ENCODE data around the gene TNPO1.
"Not testable (repeated sequence)": the region's sequence is repeated elsewhere in the genome, so short reads cannot be mapped to it uniquely, and the experiment has no call there.

The TNPO1 gene

DNA sequence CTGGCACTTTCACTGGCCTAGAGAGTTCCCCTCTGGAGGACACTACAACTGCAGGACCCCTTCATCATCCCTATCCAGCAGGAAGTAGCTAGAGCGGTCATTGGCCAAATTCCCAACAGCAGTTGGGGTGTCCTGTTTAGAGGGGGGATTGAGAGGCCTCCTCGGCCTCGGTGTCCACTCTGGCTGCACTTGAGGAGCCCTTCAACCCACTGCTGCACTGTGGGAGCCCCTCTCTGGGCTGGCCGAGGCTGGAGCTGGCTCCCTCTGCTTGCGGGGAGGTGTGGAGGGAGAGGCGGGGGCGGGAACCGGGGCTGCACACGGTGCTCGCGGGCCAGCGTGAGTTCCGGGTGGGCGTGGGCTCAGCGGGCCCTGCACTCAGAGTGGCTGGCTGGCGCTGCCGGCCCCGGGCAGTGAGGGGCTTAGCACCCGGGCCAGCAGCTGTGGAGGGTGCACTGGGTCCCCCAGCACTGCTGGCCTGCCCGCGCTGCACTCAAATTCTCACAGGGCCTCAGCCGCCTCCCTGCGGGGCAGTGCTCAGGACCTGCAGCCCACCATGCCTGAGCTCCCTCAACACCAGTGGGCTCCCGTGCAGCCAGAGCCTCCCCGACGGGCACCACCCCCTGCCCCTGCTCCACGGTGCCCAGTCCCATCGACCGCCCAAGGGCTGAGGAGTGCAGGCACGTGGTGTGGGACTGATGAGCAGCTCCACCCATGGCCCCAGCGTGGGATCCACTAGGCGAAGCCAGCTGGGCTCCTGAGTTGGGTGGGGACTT lies 118.7 kb downstream of the TNPO1 start:
- DNase-seq (ENCODE audit: low spot score): not testable (repeated sequence)

DNA sequence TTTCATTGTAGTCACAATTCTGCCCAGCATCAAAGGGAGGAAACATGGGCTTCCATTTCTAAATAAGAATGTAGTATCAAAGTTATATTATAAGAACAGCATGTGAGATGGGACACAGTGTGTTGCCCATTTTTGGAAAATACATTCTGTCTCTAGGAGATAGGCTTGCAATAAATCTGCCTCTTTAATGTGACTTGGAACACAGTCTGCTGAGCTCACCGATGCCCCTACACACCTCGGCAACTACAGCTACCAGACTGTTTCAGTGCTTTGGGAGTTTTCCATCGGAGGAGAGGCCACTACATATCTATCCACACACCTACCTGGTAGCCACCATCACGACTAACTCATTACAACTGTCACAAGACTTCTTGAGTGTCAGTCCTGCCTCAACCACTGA lies 120.4 kb downstream of the TNPO1 start:
- DNase-seq (ENCODE audit: low spot score): no peak

DNA sequence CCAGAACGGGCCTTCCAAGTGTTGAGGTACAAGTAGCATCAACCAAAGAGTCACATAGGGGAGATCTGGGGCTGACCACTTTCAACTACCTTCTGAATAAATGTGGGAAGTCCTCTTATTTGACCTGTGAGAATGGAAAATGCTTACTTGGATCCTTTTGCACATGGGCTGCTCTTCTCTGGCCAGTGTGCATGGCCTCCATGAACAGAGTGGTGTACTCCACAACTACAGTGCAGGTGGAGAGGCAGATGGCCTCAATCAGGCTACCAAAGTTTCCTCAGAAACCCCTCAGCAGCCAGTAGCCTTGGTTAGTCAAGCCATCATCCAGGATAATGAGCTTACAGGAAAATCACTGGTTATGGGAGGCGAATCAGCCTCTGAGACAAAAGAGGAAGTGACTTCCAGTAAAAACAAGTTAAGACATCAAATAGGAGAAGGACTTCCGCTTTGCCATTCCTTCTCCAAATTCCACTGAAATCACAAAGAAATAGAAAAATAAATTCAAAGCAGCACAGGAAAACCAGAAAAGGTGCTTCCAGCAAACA lies 121.1 kb downstream of the TNPO1 start:
- no peak for DNase-seq (ENCODE audit: low spot score)

DNA sequence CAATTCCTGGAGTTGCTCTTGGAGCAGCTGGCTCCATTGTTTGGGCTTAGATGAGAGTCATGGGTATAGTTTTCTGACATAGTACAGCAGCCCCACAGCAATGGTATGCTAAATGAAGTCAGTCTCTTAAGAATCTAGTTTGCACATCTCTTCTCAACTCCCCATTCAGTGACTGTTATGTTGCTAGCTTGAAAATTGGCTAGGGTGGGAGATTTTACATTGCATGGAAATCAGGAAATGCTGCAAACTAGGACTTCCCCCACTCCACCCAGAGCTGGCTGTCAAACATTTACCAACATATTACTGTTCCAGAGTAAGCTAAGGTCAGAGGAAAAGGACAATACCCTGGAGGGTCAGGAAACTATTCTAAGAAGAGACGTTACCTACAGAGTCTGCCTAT lies 121.7 kb downstream of the TNPO1 start:
- no peak for DNase-seq (ENCODE audit: low spot score)

DNA sequence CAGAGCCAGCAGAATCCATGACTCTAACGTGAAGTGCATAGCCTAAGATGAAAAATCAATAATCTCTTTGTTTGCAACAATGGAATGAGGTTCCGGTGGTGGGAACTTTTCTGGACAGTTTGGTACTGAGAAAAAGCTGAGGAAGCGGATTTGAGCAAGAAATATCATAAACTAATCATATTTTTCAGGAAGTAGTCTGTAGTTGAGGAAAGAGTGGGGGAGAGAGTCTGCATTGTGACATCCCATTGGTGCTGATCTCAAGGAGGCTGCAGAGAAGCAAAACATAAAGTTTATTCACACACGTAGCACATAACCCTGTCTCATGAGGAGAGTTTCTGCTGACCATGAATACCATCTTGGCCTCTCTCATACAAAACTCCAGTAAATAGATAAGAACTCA lies 123.6 kb downstream of the TNPO1 start:
- DNase-seq (ENCODE audit: low spot score): no peak

DNA sequence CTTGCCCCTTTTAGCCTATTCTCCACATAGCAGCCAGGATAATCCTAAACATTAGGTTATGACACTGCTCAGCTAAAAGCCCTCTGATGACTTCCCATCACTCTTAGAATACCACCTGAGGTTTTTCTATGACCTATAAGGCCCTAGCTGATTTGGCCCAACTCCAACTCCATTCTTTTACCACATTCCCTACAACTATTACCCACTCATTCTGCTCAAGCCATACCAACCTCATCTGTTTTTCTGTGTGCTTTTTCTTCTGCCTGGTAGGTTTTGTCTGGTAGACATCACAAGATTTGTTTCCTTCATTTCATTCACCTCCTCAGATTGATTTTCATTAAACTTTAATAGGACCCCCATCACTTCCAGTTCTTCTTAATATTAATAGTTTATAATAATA lies 126.8 kb downstream of the TNPO1 start:
- DNase-seq (ENCODE audit: low spot score): no peak

DNA sequence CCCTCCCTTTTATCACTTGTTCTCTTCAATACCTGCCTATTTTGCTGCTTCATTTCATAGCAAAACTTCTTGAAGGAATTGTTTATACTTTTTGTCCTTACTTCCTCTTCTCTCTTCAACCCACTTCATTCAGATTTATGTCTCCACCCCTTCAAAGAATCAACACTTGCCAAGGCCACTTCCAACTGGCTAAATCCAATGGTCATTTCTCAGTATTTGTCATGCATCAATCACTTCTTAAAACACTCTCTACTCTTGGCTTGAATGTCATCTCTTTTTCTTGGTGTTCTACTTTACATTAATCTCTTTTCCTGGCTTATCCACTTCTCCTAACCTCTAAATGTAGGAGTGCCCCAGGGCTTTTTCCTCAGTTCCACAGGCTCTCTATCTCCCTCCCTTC lies 131.0 kb downstream of the TNPO1 start:
- no peak for DNase-seq (ENCODE audit: low spot score)

DNA sequence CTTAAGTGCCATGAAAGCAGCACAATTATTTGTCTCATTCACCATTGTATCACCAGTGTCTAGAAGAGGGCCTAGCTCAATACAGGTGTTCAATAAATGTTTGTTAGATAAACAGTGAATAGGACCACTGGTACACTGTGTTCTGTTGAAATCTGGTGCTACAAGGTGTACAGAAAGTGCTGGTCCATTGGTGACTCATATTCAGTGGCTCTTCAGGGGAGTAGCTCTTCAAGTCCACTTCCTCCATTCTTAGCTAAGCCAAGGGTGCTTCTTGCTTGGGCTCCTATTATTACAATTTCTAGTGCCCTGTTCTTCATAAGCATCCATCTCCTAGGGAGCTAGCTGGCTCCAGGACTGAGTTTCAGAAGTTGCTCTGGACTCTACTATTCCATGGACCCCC lies 133.0 kb downstream of the TNPO1 start:
- DNase-seq (ENCODE audit: low spot score): no peak

DNA sequence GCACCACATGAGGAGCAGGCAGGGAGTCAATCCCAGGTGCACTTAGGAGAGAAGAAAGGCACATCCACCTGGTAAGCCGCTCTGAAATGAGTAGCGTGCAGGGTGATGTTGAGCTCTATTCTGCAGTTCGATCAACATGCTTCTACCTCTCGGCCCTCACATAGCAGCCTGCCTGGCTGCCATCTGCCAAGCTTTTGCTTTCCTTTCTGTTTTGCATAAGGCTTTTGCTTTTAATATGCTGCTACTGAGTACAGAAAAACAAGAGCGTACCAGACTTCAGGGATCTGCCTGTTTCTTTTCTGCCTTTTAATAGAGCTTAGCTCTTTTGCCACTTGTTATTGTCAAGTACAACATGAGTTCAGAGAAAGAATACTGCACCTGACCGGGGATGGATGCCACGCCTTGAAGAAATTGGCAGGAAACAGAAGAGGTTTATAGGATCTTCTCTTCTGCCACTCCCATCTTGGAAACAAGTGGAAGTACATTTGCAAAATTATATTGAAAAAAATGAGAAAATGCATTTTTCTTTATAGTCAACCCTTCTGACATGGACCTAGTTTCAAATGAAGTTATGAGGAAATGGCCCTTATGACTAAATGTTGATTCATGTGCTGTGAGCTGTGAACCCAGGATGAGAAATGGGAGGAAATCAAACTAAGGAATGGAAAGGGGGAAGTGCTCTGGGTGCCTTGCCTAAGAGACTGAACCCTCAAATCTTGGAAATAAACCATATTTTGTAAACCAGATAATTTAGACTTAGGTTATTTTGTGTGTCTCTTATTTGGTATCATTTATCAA lies 135.4 kb downstream of the TNPO1 start:
- peak; percentile 79 for DNase-seq (ENCODE audit: low spot score)

DNA sequence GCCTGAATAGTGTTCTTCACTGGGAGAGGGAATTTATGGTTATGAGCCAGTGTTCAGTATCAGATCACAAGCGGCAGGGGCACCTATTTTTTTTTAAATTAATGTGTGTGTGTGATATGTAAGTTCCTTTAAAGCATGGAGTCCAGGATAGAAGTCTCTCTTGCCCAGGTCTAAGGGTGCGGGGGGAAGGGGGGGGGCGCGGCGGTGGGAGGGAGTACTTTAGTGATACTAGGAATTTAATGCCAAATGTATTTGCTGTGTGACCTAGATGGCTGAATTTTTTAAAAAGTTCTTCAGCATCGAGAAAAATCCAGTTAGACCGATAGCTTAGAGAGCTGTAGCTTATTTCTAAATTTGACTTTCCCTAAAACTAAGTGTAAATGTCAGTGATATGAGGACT lies 137.9 kb downstream of the TNPO1 start:
- DNase-seq (ENCODE audit: low spot score): no peak

DNA sequence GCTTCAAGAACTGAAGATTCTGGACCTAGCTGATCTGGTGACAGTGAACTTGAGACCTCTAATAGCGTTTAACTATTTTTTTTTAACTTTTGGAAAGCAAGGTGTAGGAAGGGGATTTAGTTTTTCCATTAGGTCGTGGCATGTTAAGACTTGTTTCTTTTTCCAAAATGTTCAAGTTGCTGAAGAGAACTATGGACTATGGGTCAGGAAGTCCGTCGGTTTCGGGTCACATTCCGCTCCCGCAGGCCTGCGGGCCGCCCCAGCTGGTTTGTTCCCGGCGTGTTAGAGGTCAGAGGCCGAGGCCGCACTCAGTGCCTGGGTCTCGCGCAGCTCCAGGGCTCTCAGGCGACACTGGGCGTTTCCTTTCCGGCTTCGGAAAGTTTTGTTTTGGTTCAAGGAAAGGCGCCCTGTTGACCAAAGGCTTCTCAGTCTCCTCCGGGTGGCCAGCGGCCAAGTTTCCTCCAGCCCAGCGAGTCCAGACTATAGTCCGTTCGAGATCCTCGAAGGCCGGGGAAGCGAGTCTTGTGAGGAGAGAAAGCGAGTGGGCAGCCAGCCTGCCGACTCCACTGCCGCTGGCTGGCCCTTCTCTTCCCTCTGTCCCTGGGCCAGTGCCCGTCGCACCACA lies 138.8 kb downstream of the TNPO1 start:
- DNase-seq (ENCODE audit: low spot score): no peak

DNA sequence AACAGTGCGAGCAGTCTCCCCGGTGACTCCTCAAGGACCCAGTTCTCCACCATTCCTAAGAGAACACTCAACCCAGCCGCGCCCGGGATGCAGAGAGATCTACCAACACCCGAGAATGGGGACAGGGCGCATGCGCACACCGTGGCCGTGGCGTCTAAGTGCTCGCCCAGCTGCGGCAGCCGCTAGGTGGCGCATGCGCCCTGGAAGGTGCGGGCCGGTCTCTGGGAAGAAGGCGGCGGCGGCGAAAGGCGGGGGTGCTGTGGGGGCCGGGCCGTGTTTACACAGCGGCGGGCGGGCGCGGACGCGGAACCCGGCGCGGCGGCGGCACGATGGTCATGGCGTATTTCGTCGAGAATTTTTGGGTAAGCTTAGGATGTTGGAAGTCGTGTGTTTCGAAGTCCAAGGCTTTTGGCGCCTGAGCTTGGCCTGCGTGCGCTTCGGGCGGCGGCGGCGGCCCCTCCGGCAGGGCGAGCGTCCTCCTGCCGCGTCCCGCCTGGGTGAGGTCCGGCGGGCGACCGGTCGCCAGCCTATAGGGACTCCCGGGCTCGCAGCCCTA lies 139.4 kb downstream of the TNPO1 start, which contains the start of gene FCHO2:
Gene FCHO2 (plus strand): TSS at position 274 of the 556 bp plus-strand sequence. CDS start 56 bp downstream, at position 330.
- DNase-seq (ENCODE audit: low spot score): peak; percentile 99

DNA sequence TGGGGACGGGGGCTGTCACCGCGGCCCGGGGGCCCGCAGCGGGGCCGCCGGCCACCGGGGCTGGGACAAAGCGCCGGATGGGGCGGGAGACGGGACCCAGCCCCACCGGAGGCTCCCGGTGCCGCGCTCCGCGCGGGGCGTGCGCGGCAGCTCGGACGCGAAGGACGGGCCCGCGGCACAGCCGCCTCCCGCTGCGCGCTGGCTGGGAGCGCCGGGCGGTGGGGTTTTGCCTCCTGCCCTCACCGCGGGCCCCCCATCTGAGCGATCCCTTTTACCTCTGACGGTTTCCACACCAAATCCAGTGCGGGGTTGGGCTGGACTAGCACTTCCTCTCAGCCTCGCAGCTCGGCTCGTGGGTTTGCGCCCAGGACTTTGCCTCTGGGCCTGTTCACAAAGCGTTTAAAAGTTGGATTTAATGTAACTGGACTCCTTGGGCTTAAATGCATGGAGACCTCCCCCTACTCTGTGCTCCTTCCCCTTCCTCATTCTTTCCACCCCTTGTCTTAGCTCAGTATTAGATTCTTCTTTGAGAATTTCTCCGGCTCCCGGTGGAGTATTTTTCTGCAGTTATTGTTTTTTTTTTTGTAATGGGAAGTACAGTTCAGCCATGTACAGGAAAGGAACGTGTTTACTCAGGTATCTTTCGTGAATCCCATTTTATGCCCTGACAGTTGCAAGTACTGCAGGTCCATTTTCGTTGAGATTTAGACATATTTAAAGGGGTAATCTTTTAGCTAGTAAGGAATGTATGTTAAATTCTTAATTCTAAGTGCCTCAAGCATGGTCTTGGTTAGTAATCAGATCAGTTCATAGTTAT lies 140.1 kb downstream of the TNPO1 start:
- DNase-seq (ENCODE audit: low spot score): peak; percentile 71

DNA sequence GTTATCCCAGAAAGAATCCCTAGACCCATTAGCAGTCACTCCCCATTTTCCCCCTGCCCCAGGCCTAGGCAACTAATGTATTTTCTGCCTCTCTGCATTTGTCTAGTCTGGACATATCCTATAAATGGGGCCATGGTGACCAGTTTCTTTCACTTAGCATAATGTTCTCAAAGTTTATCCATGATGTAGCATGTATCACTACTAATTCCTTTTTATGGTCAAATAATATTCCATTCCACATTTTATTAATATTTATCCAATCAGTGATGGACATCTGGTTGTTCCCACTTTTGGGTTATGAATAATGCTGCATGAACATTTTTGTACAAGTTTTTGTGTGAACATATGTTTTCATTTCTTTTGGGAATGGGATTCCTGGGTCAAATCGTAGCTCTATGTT lies 140.9 kb downstream of the TNPO1 start:
- no peak for DNase-seq (ENCODE audit: low spot score)

DNA sequence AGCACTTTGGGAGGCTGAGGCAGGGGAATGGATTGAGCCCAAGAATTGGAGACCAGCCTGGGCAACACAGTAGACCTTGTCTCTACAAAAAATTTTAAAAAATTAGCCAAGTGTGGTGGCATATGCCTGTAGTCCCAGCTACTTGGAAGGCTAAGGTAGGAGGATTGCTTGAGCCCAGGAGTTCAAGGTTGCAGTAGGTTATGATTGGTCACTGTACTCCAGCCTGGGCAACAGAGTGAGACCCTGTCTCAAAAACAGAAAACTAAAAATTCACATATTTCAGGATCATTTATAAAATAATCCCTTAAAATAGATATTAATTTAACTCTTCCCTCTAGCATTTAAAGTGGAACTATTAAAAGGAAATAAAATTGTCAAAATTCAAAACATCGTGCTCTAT lies 142.8 kb downstream of the TNPO1 start:
- no peak for DNase-seq (ENCODE audit: low spot score)

Data from GM03348 (cell line).